H1 (cell line): ENCODE data around the gene CS. TPM values are rescaled to one million over a fixed set of nuclear protein-coding genes. Genes with fewer than 3 reads are reported as not detected.
"Not testable (repeated sequence)": the region's sequence is repeated elsewhere in the genome, so short reads cannot be mapped to it uniquely, and the experiment has no call there.

ENCODE experiments used
- CTCF ChIA-PET: fragments of 300-600 bp; sonication (Branson Sonifier 250); formaldehyde crosslinking; loops from one replicate; lab custom pipeline; 2021; ENCODE audit not compliant: partially characterized antibody; lab: Charles Lee
- POLR2A ChIA-PET: fragments of 300-600 bp; sonication (Branson Sonifier 250); formaldehyde crosslinking; loops from one replicate; lab custom pipeline; 2021; ENCODE audit warnings: inconsistent platforms; ENCODE audit not compliant: partially characterized antibody; lab: Charles Lee
- DNase-seq, 2 experiments: peaks; one replicate each; pipeline versions ENCODE4 v3.0.0 to v3.0.0-alpha.2; 2010 to 2022; ENCODE audit warnings: low spot score in 2 of 2, low read depth in 1 of 2, mixed read lengths in 1 of 2
- FAIRE-seq: peaks from 2 replicates; lab custom pipeline; 2011; peaks lifted over from hg19 to GRCh38; lab: Jason Lieb, UNC
- H2AFZ ChIP-seq: 2 replicates; pipeline ENCODE4 v1.8.1; 2012; ENCODE audit warnings: low read length, inconsistent platforms
- H2AK5ac ChIP-seq: 2 replicates; pipeline ENCODE4 v1.6.1; 2013; ENCODE audit warnings: low read depth, low read length
- H2BK120ac ChIP-seq: replicated peaks from 2 replicates; pipeline ENCODE3; 2013; ENCODE audit warnings: low read depth, low read length, inconsistent platforms
- H2BK12ac ChIP-seq: 2 replicates; pipeline ENCODE4 v1.6.1; 2013; ENCODE audit warnings: low read depth, low read length
- H2BK15ac ChIP-seq: 2 replicates; pipeline ENCODE4 v1.6.1; 2013; ENCODE audit warnings: low read length
- H2BK20ac ChIP-seq: 2 replicates; pipeline ENCODE4 v1.6.1; 2013; ENCODE audit warnings: low read length
- H2BK5ac ChIP-seq: 2 replicates; pipeline ENCODE4 v1.6.1; 2013; ENCODE audit warnings: low read depth, low read length
- H3K14ac ChIP-seq: 2 replicates; pipeline ENCODE4 v1.6.1; 2013; ENCODE audit warnings: inconsistent platforms; ENCODE audit not compliant: insufficient read length
- H3K18ac ChIP-seq: 2 replicates; pipeline ENCODE4 v1.6.1; 2013; ENCODE audit warnings: low read length; ENCODE audit errors: extremely low read depth
- H3K23ac ChIP-seq: 2 replicates; pipeline ENCODE4 v1.6.1; 2013; ENCODE audit warnings: inconsistent platforms; ENCODE audit not compliant: insufficient read length
- H3K23me2 ChIP-seq: 2 replicates; pipeline ENCODE4 v1.6.1; 2013; ENCODE audit warnings: low read depth, low read length
- H3K27ac ChIP-seq: 2 replicates; pipeline ENCODE4 v1.6.1; 2011; ENCODE audit warnings: low read depth, low read length, inconsistent platforms
- H3K27me3 ChIP-seq, 4 experiments: replicated peaks in 1 of 4; 1 replicate in 1 of 4; 2 replicates in 3 of 4; pipeline versions ENCODE4 v1.6.1 to v1.8.1; 2011 to 2013; ENCODE audit warnings: low read length in 3 of 4, mild to moderate bottlenecking in 3 of 4, inconsistent platforms in 2 of 4, mixed read lengths in 2 of 4, moderate library complexity in 1 of 4; ENCODE audit not compliant: control insufficient read depth in 3 of 4, insufficient read depth in 3 of 4; ENCODE audit errors: extremely low read depth in 1 of 4
- H3K36me3 ChIP-seq, 4 experiments: 2 replicates each; pipeline versions ENCODE4 v1.6.1 to v1.8.1; 2011 to 2013; ENCODE audit warnings: mild to moderate bottlenecking in 4 of 4, low read length in 3 of 4, moderate library complexity in 2 of 4, control low read depth in 1 of 4, inconsistent platforms in 1 of 4; ENCODE audit not compliant: insufficient read depth in 4 of 4, control insufficient read depth in 2 of 4
- H3K4ac ChIP-seq: replicated peaks from 2 replicates; pipeline ENCODE3; 2013; ENCODE audit warnings: low read length, low read depth, mixed read lengths, inconsistent platforms; ENCODE audit not compliant: insufficient read length
- H3K4me1 ChIP-seq, 4 experiments: replicated peaks in 1 of 4; 1 replicate in 1 of 4; 2 replicates in 3 of 4; pipeline versions ENCODE4 v1.6.1 to v1.8.1; 2011 to 2013; ENCODE audit warnings: low read length in 3 of 4, inconsistent platforms in 2 of 4, mixed read lengths in 1 of 4; ENCODE audit not compliant: insufficient read depth in 4 of 4, control insufficient read depth in 3 of 4
- H3K4me2 ChIP-seq, 2 experiments: 2 replicates each; pipeline versions ENCODE4 v1.6.1 to v1.8.1; 2011 to 2013; ENCODE audit warnings: low read depth in 2 of 2, low read length in 2 of 2, control low read depth in 1 of 2, inconsistent platforms in 1 of 2, mild to moderate bottlenecking in 1 of 2; ENCODE audit not compliant: insufficient read depth in 1 of 2
- H3K4me3 ChIP-seq, 4 experiments: fragments of 200-600, 300-600 bp in 1 of 4; sonication (generic), shearing (Covaris generic), sonication (Bioruptor Twin) in 1 of 4; 2 replicates each; pipeline versions ENCODE4 v1.5.1 to v1.8.1; 2011 to 2016; ENCODE audit warnings: low read length in 4 of 4, low read depth in 3 of 4, control low read depth in 2 of 4, inconsistent platforms in 2 of 4, mild to moderate bottlenecking in 2 of 4, mixed read lengths in 1 of 4, moderate library complexity in 1 of 4; ENCODE audit not compliant: insufficient read depth in 2 of 4; ENCODE audit errors: extremely low read depth in 1 of 4
- H3K56ac ChIP-seq: replicated peaks from 2 replicates; pipeline ENCODE3; 2013; ENCODE audit warnings: low read depth, mild to moderate bottlenecking, mixed read lengths, low read length, inconsistent platforms; ENCODE audit not compliant: insufficient read length
- H3K79me1 ChIP-seq: 2 replicates; pipeline ENCODE4 v1.6.1; 2013; ENCODE audit warnings: low read depth, low read length, control low read depth
- H3K79me2 ChIP-seq, 2 experiments: 2 replicates each; pipeline versions ENCODE4 v1.6.1 to v1.8.1; 2012 to 2013; ENCODE audit warnings: low read length in 2 of 2, mild to moderate bottlenecking in 2 of 2, inconsistent platforms in 1 of 2; ENCODE audit not compliant: insufficient read depth in 2 of 2, control insufficient read depth in 1 of 2
- H3K9ac ChIP-seq, 4 experiments: replicated peaks in 1 of 4; 1 replicate in 1 of 4; 2 replicates in 3 of 4; pipeline versions ENCODE4 v1.6.1 to v1.8.1; 2011 to 2013; ENCODE audit warnings: low read depth in 3 of 4, low read length in 3 of 4, control low read depth in 2 of 4, mild to moderate bottlenecking in 2 of 4, moderate library complexity in 2 of 4, inconsistent platforms in 1 of 4; ENCODE audit errors: extremely low read depth in 1 of 4
- H3K9me3 ChIP-seq, 2 experiments: 2 replicates each; pipeline versions ENCODE4 v1.6.1 to v1.8.1; 2012 to 2013; ENCODE audit warnings: mild to moderate bottlenecking in 2 of 2, moderate library complexity in 2 of 2, control low read depth in 1 of 2, inconsistent platforms in 1 of 2, low read depth in 1 of 2, low read length in 1 of 2, mixed read lengths in 1 of 2; ENCODE audit not compliant: insufficient read depth in 2 of 2
- H4K20me1 ChIP-seq, 2 experiments: replicated peaks in 1 of 2; 2 replicates each; pipeline versions ENCODE3 to v1.8.1; 2011 to 2013; ENCODE audit warnings: inconsistent platforms in 2 of 2, low read length in 2 of 2, mild to moderate bottlenecking in 1 of 2; ENCODE audit not compliant: insufficient read depth in 2 of 2, control insufficient read depth in 1 of 2
- H4K5ac ChIP-seq: 2 replicates; pipeline ENCODE4 v1.6.1; 2013; ENCODE audit warnings: low read length, low read depth, mixed read lengths, inconsistent platforms; ENCODE audit not compliant: insufficient read length
- H4K8ac ChIP-seq: 2 replicates; pipeline ENCODE4 v1.8.0; 2013; ENCODE audit warnings: mild to moderate bottlenecking, moderate library complexity, low read length, inconsistent platforms; ENCODE audit not compliant: insufficient read depth; ENCODE audit errors: extremely low read depth
- H4K91ac ChIP-seq: replicated peaks from 2 replicates; pipeline ENCODE3; 2013; ENCODE audit warnings: low read length, mixed read lengths, inconsistent platforms; ENCODE audit not compliant: insufficient read length
- ATF3 ChIP-seq: IDR thresholded peaks from 2 replicates; pipeline ENCODE4 v1.6.1; 2011; ENCODE audit warnings: low read depth, mild to moderate bottlenecking, low read length; ENCODE audit not compliant: insufficient read depth
- TAF7 ChIP-seq: optimal IDR thresholded peaks from 2 replicates; pipeline ENCODE3; 2011; ENCODE audit warnings: low read depth, mild to moderate bottlenecking, inconsistent platforms, low read length, moderate library complexity, borderline replicate concordance
- WGBS, 2 experiments: shearing (Covaris generic) in 1 of 2; methylation state at CpG; one replicate each; pipeline versions ENCODE4 v1.1.6 to v1.1.7; 2013 to 2015; ENCODE audit warnings: low lambda C conversion rate in 2 of 2, mixed read lengths in 2 of 2, inconsistent platforms in 1 of 2, low coverage in 1 of 2, missing lambda C conversion rate in 1 of 2; ENCODE audit not compliant: insufficient replicate concordance in 2 of 2, insufficient coverage in 1 of 2, insufficient read length in 1 of 2; ENCODE audit errors: extremely low coverage in 1 of 2, missing lambda C conversion rate in 1 of 2; 5-methylcytosine and 5-hydroxymethylcytosine counted together
- polyA plus RNA-seq, 7 experiments: library from polyadenylated mRNA; depleted of rRNA in 3 of 7; stranded (reverse) in 5 of 7; unstranded in 2 of 7; fragments of >200 nt in 5 of 7; fragments of 200-250 nt in 2 of 7; gene quantifications; 1 replicate in 5 of 7; 2 replicates in 1 of 7; 4 replicates in 1 of 7; pipeline versions ENCODE4 v1.2.1 to v1.2.3, GENCODE V29; 2011 to 2013; ENCODE audit warnings: missing spikeins in 2 of 7, mixed read lengths in 2 of 7
- total RNA-seq: library from RNA; stranded (reverse); fragmentation: NEBNext Ultra II Directional; extraction: Animal tissue kit (Norgen Biotek cat#: 25700); gene quantifications from 2 replicates; pipeline ENCODE4 v1.2.1, GENCODE V29; 2021

Gene CS
- total and polyA plus RNA-seq, 2 of the 8 experiments (the other 6 are each of a cell fraction or from before 2014, with no cell fraction given) = 96.6 to 238 TPM

- no peak for TF ChIP-seq TAF7
- TF ChIP-seq ATF3 = no peak
Observed at GRCh38 chr12:56286044-56286830, 13.9 kb downstream of the CS start (continued).

GRCh38 chr12:56284263-56284662 is 15.9 kb downstream of the CS start:
- not testable (repeated sequence) for FAIRE-seq

More at GRCh38 chr12:56284263-56284662, 15.9 kb downstream of the CS start:
- H3K4me3 ChIP-seq, H2BK20ac ChIP-seq, H3K27ac ChIP-seq, H3K79me2 ChIP-seq, H2AFZ ChIP-seq, H3K14ac ChIP-seq, H4K20me1 ChIP-seq, H3K9me3 ChIP-seq, H3K4ac ChIP-seq, H3K56ac ChIP-seq, H3K27me3 ChIP-seq, H4K5ac ChIP-seq, H3K79me1 ChIP-seq, H3K18ac ChIP-seq, H3K4me2 ChIP-seq, H3K23me2 ChIP-seq, H2AK5ac ChIP-seq, H2BK12ac ChIP-seq, DNase-seq, H3K4me1 ChIP-seq, H2BK5ac ChIP-seq, H2BK15ac ChIP-seq, H3K9ac ChIP-seq, H3K23ac ChIP-seq, H4K8ac ChIP-seq, H2BK120ac ChIP-seq, H4K91ac ChIP-seq: not testable (repeated sequence)
- ChIA-PET CTCF (interaction anchor here (0.6 to 0.7 kb wide), 2 partner anchors 30 to 461 kb away, joined by 3 to 4 read pairs; no protein-coding TSS in a partner anchor), POLR2A (interaction anchor here (0.6 to 3.3 kb wide), 7 partner anchors 9 to 177 kb away, joined by 3 to 14 read pairs (median 4); partner anchors contain the start of gene COQ10A)
- 98% methylated on average over 5 of the region's 5 CpGs; no CpG with 5 or more reads in 1 of the 2 experiments for WGBS, 2 experiments
- H3K36me3 ChIP-seq = peaks cover 12 to 58% (median 39%) of the 10 kb centered on the region in 4 experiments; a peak in 7 of 8 replicates
